Mammary epithelial cell (primary cell): ENCODE data around the gene TRIM39.

Experiments
- EZH2 ChIP-seq: IDR thresholded peaks from 2 replicates; pipeline ENCODE4 v1.6.1; 2012; ENCODE audit warnings: low read length, inconsistent platforms, borderline replicate concordance
- TF ChIP-seq, protein P1 (sequence below), 2 donors: IDR thresholded peaks in 1 of 2; conservative IDR thresholded peaks in 1 of 2; 2 replicates each; pipeline ENCODE4 v1.5.1; 2011 to 2012; ENCODE audit warnings: inconsistent platforms in 2 of 2, low read length in 2 of 2, mild to moderate bottlenecking in 2 of 2, control low read depth in 1 of 2, low read depth in 1 of 2; ENCODE audit not compliant: insufficient read depth in 1 of 2; ENCODE audit errors: extremely low read depth in 1 of 2

- TF ChIP-seq, protein P1, sequence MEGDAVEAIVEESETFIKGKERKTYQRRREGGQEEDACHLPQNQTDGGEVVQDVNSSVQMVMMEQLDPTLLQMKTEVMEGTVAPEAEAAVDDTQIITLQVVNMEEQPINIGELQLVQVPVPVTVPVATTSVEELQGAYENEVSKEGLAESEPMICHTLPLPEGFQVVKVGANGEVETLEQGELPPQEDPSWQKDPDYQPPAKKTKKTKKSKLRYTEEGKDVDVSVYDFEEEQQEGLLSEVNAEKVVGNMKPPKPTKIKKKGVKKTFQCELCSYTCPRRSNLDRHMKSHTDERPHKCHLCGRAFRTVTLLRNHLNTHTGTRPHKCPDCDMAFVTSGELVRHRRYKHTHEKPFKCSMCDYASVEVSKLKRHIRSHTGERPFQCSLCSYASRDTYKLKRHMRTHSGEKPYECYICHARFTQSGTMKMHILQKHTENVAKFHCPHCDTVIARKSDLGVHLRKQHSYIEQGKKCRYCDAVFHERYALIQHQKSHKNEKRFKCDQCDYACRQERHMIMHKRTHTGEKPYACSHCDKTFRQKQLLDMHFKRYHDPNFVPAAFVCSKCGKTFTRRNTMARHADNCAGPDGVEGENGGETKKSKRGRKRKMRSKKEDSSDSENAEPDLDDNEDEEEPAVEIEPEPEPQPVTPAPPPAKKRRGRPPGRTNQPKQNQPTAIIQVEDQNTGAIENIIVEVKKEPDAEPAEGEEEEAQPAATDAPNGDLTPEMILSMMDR (conservative IDR thresholded peaks at IDR 0.05 in 1 of 2, IDR thresholded peaks at IDR 0.05 in 1 of 2; ENCODE audit: extremely low read depth in 1 of 2, insufficient read depth in 1 of 2, low read depth in 1 of 2, low read length in 2 of 2), result no peak
- no peak for TF ChIP-seq EZH2
Measured at GRCh38 chr6:30321692-30322388, 4.9 kb upstream of the TRIM39 start.
